Neutrophil (primary cell): ENCODE results near the gene HTT.

Source experiments
- H3K27ac ChIP-seq: fragments of 200-600 bp; sonication (generic); 2 replicates; pipeline ENCODE4 v1.5.1; 2016; ENCODE audit warnings: mild to moderate bottlenecking, moderate library complexity
- H3K27me3 ChIP-seq: fragments of 200-600 bp; sonication (generic); 2 replicates; pipeline ENCODE4 v1.6.0; 2016; ENCODE audit warnings: mild to moderate bottlenecking
- H3K36me3 ChIP-seq: fragments of 200-600 bp; sonication (generic); 2 replicates; pipeline ENCODE4 v1.5.1; 2017
- H3K4me1 ChIP-seq, 2 experiments: fragments of 200-600 bp in 1 of 2; sonication (generic) in 1 of 2; 1 replicate in 1 of 2; 2 replicates in 1 of 2; pipeline versions ENCODE4 v1.5.1 to v1.6.1; 2013 to 2016; ENCODE audit warnings: low read depth in 1 of 2, low read length in 1 of 2, mild to moderate bottlenecking in 1 of 2, moderate library complexity in 1 of 2; ENCODE audit not compliant: control insufficient read depth in 1 of 2, insufficient read depth in 1 of 2
- H3K4me3 ChIP-seq, 2 experiments: fragments of 200-600 bp in 1 of 2; sonication (generic) in 1 of 2; 1 replicate in 1 of 2; 2 replicates in 1 of 2; pipeline ENCODE4 v1.5.1; 2013 to 2016; ENCODE audit warnings: low read depth in 1 of 2, low read length in 1 of 2, mild to moderate bottlenecking in 1 of 2, moderate library complexity in 1 of 2
- H3K9me3 ChIP-seq: fragments of 200-600 bp; sonication (generic); 2 replicates; pipeline ENCODE4 v1.5.1; 2016
- CTCF ChIP-seq: fragments of 200-600 bp; sonication (generic); IDR thresholded peaks from 2 replicates; pipeline ENCODE4 v1.5.1; 2016; ENCODE audit warnings: antibody characterized with exemption

The HTT gene

GRCh38 chr4:3240936-3241522 lies 166.5 kb downstream of the HTT start:
- no peak overlapping the region for H3K27ac ChIP-seq
- peaks cover 84% of the 10 kb centered on the region for H3K36me3 ChIP-seq
- no peak overlapping the region for H3K4me3 ChIP-seq
- H3K9me3 ChIP-seq: no peaks in the 10 kb centered on the region
- H3K4me1 ChIP-seq: no peaks in the 10 kb centered on the region
- no peaks in the 10 kb centered on the region for H3K27me3 ChIP-seq
- TF ChIP-seq CTCF: no peak

- H3K36me3 ChIP-seq: peaks cover 74% of the 10 kb centered on the region
- H3K4me1 ChIP-seq: no peaks in the 10 kb centered on the region
- no peak overlapping the region for H3K27ac ChIP-seq
- H3K4me3 ChIP-seq: no peak overlapping the region
- H3K9me3 ChIP-seq: no peaks in the 10 kb centered on the region
- no peaks in the 10 kb centered on the region for H3K27me3 ChIP-seq
- TF ChIP-seq CTCF: no peak
Observed at GRCh38 chr4:3241898-3242524, 167.5 kb downstream of the HTT start.

- peaks cover 62% of the 10 kb centered on the region for H3K36me3 ChIP-seq
- H3K27me3 ChIP-seq: no peaks in the 10 kb centered on the region
- no peak overlapping the region for H3K27ac ChIP-seq
- TF ChIP-seq CTCF: no peak
- H3K4me1 ChIP-seq: no peaks in the 10 kb centered on the region
- H3K9me3 ChIP-seq: no peaks in the 10 kb centered on the region
- no peak overlapping the region for H3K4me3 ChIP-seq
Observed at GRCh38 chr4:3243136-3243780, 168.8 kb downstream of the HTT start.

- peaks cover 54% of the 10 kb centered on the region for H3K36me3 ChIP-seq
Observed at GRCh38 chr4:3244002-3244401, 169.5 kb downstream of the HTT start.

GRCh38 chr4:3244747-3245146 lies 170.3 kb downstream of the HTT start:
- Histone ChIP-seq H3K9me3 (no peaks in the 10 kb centered on the region), H3K27me3 (no peaks in the 10 kb centered on the region), H3K36me3 (peaks cover 47% of the 10 kb centered on the region), H3K4me1 (no peaks in the 10 kb centered on the region), H3K4me3 (no peak overlapping the region), H3K27ac (no peak overlapping the region)
- TF ChIP-seq CTCF: no peak

More at GRCh38 chr4:3244002-3244401, 169.5 kb downstream of the HTT start:
- no peak overlapping the region for H3K4me3 ChIP-seq
- no peaks in the 10 kb centered on the region for H3K9me3 ChIP-seq
- TF ChIP-seq CTCF: no peak
- no peaks in the 10 kb centered on the region for H3K4me1 ChIP-seq
- no peak overlapping the region for H3K27ac ChIP-seq
- H3K27me3 ChIP-seq: no peaks in the 10 kb centered on the region
